GM23338 (cell line): ENCODE data around the gene MAN1B1. TPM values are rescaled to one million over a fixed set of nuclear protein-coding genes. Genes with fewer than 3 reads are reported as not detected.

Source experiments
- ATAC-seq: fragments of 200-7000 bp; cut with Tn5 transposase; 3 replicates; pipeline ENCODE4 v1.9.1; 2020
- DNase-seq: peaks from one replicate; pipeline ENCODE4 v3.0.0-alpha.2; 2015; ENCODE audit warnings: low spot score
- H2AFZ ChIP-seq: fragments of 200-600 bp; sonication (generic); 2 replicates; pipeline ENCODE4 v1.8.0; 2016; ENCODE audit warnings: antibody characterized with exemption, mild to moderate bottlenecking, moderate library complexity
- H3F3A ChIP-seq: fragments of 200-600 bp; sonication (generic); replicated peaks from 2 replicates; pipeline ENCODE4 v1.8.0; 2017; ENCODE audit warnings: antibody characterized with exemption, mixed run types, low read depth
- H3K27ac ChIP-seq: fragments of 200-600 bp; sonication (generic); 2 replicates; pipeline ENCODE4 v1.6.1; 2016; ENCODE audit warnings: low read depth
- H3K27me3 ChIP-seq: fragments of 200-600 bp; sonication (generic); 2 replicates; pipeline ENCODE4 v1.8.0; 2016; ENCODE audit warnings: mild to moderate bottlenecking, mixed run types, moderate library complexity; ENCODE audit not compliant: insufficient read depth
- H3K36me3 ChIP-seq: fragments of 200-600 bp; sonication (generic); 2 replicates; pipeline ENCODE4 v1.8.0; 2016; ENCODE audit warnings: mild to moderate bottlenecking; ENCODE audit not compliant: insufficient read depth
- H3K4me1 ChIP-seq: fragments of 200-600 bp; sonication (generic); 2 replicates; pipeline ENCODE4 v1.8.0; 2016; ENCODE audit warnings: mild to moderate bottlenecking, moderate library complexity; ENCODE audit not compliant: insufficient read depth
- H3K4me2 ChIP-seq: fragments of 200-600 bp; sonication (generic); 2 replicates; pipeline ENCODE4 v1.7.1; 2017; ENCODE audit warnings: mixed run types
- H3K4me3 ChIP-seq: fragments of 200-600 bp; sonication (generic); 2 replicates; pipeline ENCODE4 v1.6.1; 2016; ENCODE audit warnings: mixed run types
- H3K79me2 ChIP-seq: fragments of 200-600 bp; sonication (generic); replicated peaks from 2 replicates; pipeline ENCODE4 v1.8.0; 2017; ENCODE audit warnings: mild to moderate bottlenecking; ENCODE audit not compliant: insufficient read depth
- H3K9me2 ChIP-seq: fragments of 200-600 bp; sonication (generic); 2 replicates; pipeline ENCODE4 v1.8.0; 2017; ENCODE audit not compliant: insufficient read depth
- H4K20me1 ChIP-seq: fragments of 200-600 bp; sonication (generic); replicated peaks from 2 replicates; pipeline ENCODE4 v1.8.0; 2017; ENCODE audit warnings: mild to moderate bottlenecking; ENCODE audit not compliant: insufficient read depth
- H3K27ac Mint-ChIP-seq: 2 replicates; pipeline ENCODE4 v1.8.0; 2020; ENCODE audit warnings: inconsistent platforms, mild to moderate bottlenecking, moderate library complexity, mixed read lengths
- H3K27me3 Mint-ChIP-seq: 3 replicates; pipeline ENCODE4 v1.8.0; 2022; ENCODE audit warnings: low read depth, mild to moderate bottlenecking, moderate library complexity, mixed read lengths, inconsistent platforms; ENCODE audit not compliant: insufficient read depth, poor library complexity
- H3K36me3 Mint-ChIP-seq: 3 replicates; pipeline ENCODE4 v1.8.0; 2021; ENCODE audit warnings: low read depth, mild to moderate bottlenecking, inconsistent platforms, moderate library complexity, mixed read lengths
- H3K4me1 Mint-ChIP-seq: 3 replicates; pipeline ENCODE4 v1.8.0; 2020; ENCODE audit warnings: mild to moderate bottlenecking, inconsistent platforms, mixed read lengths
- H3K4me3 Mint-ChIP-seq: 3 replicates; pipeline ENCODE4 v1.8.0; 2021; ENCODE audit warnings: moderate library complexity, mild to moderate bottlenecking, inconsistent platforms, mixed read lengths
- H3K9me3 Mint-ChIP-seq: 3 replicates; pipeline ENCODE4 v1.8.0; 2020; ENCODE audit warnings: moderate library complexity, mild to moderate bottlenecking, inconsistent platforms, mixed read lengths
- CREB1 ChIP-seq: fragments of 250-450 bp; sonication (Bioruptor Pico); IDR thresholded peaks from 2 replicates; pipeline ENCODE4 v1.5.0; 2020; ENCODE audit warnings: low read depth, mild to moderate bottlenecking, moderate library complexity
- EZH2 ChIP-seq: fragments of 200-600 bp; sonication (generic); IDR thresholded peaks from one replicate; pipeline ENCODE4 v1.8.0; 2017; ENCODE audit warnings: antibody characterized with exemption, mild to moderate bottlenecking, low read depth; ENCODE audit not compliant: unreplicated experiment
- EZH2phosphoT487 ChIP-seq: fragments of 200-600 bp; sonication (generic); IDR thresholded peaks from one replicate; pipeline ENCODE4 v1.8.1; 2018; ENCODE audit warnings: antibody characterized with exemption; ENCODE audit not compliant: unreplicated experiment
- JUNB ChIP-seq: IDR thresholded peaks from one replicate; pipeline ENCODE4 v1.6.1; 2016; ENCODE audit warnings: antibody characterized with exemption; ENCODE audit not compliant: unreplicated experiment
- NANOG ChIP-seq: IDR thresholded peaks from 2 replicates; pipeline ENCODE4 v1.6.1; 2016; ENCODE audit warnings: antibody characterized with exemption, borderline replicate concordance
- POLR2AphosphoS5 ChIP-seq: IDR thresholded peaks from 2 replicates; pipeline ENCODE4 v1.6.1; 2016; ENCODE audit warnings: antibody characterized with exemption, low read depth
- STAT1 ChIP-seq: IDR thresholded peaks from one replicate; pipeline ENCODE4 v1.6.1; 2016; ENCODE audit warnings: antibody characterized with exemption; ENCODE audit not compliant: unreplicated experiment
- ZNF114 ChIP-seq: fragments of 250-450 bp; sonication (Bioruptor Pico); IDR thresholded peaks from 2 replicates; pipeline ENCODE4 v1.5.0; 2020; ENCODE audit warnings: mild to moderate bottlenecking, moderate library complexity
- ZNF331 ChIP-seq: fragments of 250-450 bp; sonication (Bioruptor Pico); IDR thresholded peaks from 2 replicates; pipeline ENCODE4 v1.5.0; 2020; ENCODE audit warnings: low read depth, mild to moderate bottlenecking, moderate library complexity
- polyA plus RNA-seq: library from polyadenylated mRNA; unstranded; fragments of >200 nt; fragmentation: Nextera tagmentation; extraction: Ambion mirVana; gene quantifications from 2 replicates; pipeline ENCODE4 v1.2.1, GENCODE V29; 2016
- total RNA-seq: library from RNA; depleted of rRNA; stranded (reverse); fragments of >200 nt; shearing (Covaris generic); gene quantifications from 2 replicates; pipeline ENCODE4 v1.2.3, GENCODE V29; 2014
- TF ChIP-seq, protein P1 (sequence below): IDR thresholded peaks from 2 replicates; pipeline ENCODE4 v1.6.1; 2016; ENCODE audit warnings: antibody characterized with exemption
- TF ChIP-seq, protein P2 (sequence below), 2 experiments: fragments of 200-600 bp in 1 of 2; sonication (generic) in 1 of 2; conservative IDR thresholded peaks; 2 replicates each; pipeline versions ENCODE4 v1.5.1 to v1.6.1; 2016 to 2017; ENCODE audit warnings: antibody characterized with exemption in 2 of 2, low read depth in 2 of 2, mild to moderate bottlenecking in 2 of 2, moderate library complexity in 1 of 2
- TF ChIP-seq, protein P3 (sequence below): IDR thresholded peaks from one replicate; pipeline ENCODE4 v1.6.1; 2018; ENCODE audit warnings: antibody characterized with exemption; ENCODE audit not compliant: unreplicated experiment

The MAN1B1 gene
- total and polyA plus RNA-seq, 2 experiments from 2014 or later = 15.7 to 39.9 TPM

DNA sequence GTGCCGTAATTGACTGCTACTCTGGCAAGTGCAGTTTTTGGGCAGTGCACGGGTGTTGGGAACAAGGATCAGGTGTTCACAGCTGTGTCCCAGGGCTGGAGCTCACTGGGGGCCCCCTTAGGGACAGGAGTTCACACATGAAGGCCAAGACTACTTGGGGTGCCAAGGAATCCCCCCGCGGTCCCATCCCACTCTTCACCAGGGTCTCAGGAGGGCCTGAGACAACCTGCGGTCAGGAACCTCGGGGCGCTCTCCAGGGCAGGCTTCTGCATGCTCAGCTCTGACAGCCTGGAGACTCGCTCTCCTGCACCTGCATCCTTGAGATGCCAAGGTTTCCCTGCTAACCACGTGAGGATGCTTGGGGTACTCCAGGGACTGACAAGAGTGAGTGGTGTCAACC lies 2.3 kb upstream of the MAN1B1 start (continued):
- TF ChIP-seq, protein P1, sequence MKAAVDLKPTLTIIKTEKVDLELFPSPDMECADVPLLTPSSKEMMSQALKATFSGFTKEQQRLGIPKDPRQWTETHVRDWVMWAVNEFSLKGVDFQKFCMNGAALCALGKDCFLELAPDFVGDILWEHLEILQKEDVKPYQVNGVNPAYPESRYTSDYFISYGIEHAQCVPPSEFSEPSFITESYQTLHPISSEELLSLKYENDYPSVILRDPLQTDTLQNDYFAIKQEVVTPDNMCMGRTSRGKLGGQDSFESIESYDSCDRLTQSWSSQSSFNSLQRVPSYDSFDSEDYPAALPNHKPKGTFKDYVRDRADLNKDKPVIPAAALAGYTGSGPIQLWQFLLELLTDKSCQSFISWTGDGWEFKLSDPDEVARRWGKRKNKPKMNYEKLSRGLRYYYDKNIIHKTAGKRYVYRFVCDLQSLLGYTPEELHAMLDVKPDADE = no peak
- TF ChIP-seq, protein P2, sequence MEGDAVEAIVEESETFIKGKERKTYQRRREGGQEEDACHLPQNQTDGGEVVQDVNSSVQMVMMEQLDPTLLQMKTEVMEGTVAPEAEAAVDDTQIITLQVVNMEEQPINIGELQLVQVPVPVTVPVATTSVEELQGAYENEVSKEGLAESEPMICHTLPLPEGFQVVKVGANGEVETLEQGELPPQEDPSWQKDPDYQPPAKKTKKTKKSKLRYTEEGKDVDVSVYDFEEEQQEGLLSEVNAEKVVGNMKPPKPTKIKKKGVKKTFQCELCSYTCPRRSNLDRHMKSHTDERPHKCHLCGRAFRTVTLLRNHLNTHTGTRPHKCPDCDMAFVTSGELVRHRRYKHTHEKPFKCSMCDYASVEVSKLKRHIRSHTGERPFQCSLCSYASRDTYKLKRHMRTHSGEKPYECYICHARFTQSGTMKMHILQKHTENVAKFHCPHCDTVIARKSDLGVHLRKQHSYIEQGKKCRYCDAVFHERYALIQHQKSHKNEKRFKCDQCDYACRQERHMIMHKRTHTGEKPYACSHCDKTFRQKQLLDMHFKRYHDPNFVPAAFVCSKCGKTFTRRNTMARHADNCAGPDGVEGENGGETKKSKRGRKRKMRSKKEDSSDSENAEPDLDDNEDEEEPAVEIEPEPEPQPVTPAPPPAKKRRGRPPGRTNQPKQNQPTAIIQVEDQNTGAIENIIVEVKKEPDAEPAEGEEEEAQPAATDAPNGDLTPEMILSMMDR (conservative IDR thresholded peaks at IDR 0.05; ENCODE audit: low read depth in 2 of 2) = no peak
- TF ChIP-seq ZNF114 = no peak
- TF ChIP-seq NANOG = no peak
- no peak for TF ChIP-seq POLR2AphosphoS5
- no peak for TF ChIP-seq JUNB
- no peak for TF ChIP-seq ZNF331
- no peak for TF ChIP-seq CREB1 (CRISPR knock-in tag)

DNA sequence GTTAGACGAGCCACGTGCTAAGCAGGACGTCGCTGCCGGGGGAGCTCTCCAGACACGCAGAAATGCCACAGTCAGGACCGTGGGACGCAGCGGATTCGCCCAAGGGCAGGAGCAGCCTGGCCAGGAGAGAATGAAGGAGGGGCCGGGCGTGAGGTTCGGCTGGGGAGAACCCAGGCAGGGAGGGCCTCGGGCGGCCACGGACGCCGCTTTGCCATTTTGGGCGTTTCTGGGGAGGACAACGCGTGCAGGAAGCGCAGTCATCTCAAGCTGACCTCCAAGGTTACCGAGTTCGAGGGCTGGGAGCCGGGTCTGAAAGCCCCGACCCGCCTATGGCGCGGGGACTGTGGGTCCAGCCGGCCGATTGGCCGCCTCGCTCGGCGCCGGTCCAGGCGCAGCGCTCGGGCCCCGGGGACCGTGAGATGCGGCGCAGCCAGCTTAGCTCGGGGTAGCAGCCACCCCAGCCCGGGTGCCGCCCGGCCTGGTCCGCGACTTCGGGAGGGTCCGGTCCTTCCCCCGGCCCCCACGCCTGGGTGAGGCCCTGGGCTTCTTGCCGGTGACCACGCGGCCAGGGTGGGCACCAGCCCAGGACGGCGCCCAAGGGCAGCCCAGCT lies 760 bp upstream of the MAN1B1 start:
- H3K27ac Mint-ChIP-seq = no peak overlapping the region; the same call in 1 of the 2 replicates
- peaks cover 15% of the 10 kb centered on the region for H3K4me1 Mint-ChIP-seq
- H3K36me3 Mint-ChIP-seq = peaks cover 8% of the 10 kb centered on the region; the same call in 1 of the 3 replicates
- H3K79me2 ChIP-seq = no peaks in the 10 kb centered on the region; the same call in 1 of the 2 replicates
- H3K9me3 Mint-ChIP-seq = peaks cover 4% of the 10 kb centered on the region; the same call in 1 of the 3 replicates
- peak overlapping the region; percentile 59 for H2AFZ ChIP-seq
- H3K9me2 ChIP-seq = no peaks in the 10 kb centered on the region
- H4K20me1 ChIP-seq = no peaks in the 10 kb centered on the region
- ATAC-seq (peak; percentile 46), DNase-seq (peak; percentile 46)
- peaks cover 5% of the 10 kb centered on the region; the same call in 1 of the 2 replicates for H3K27me3 ChIP-seq
- H3K27me3 Mint-ChIP-seq = peaks cover 26% of the 10 kb centered on the region
- H3K27ac ChIP-seq = no peak overlapping the region
- H3K4me2 ChIP-seq = peak overlapping the region; percentile 92
- TF ChIP-seq EZH2phosphoT487 (no peak), STAT1 (no peak), EZH2 (no peak), NANOG (no peak), POLR2AphosphoS5 (no peak), ZNF114 (no peak), ZNF331 (no peak), JUNB (no peak)
- TF ChIP-seq, protein P3, sequence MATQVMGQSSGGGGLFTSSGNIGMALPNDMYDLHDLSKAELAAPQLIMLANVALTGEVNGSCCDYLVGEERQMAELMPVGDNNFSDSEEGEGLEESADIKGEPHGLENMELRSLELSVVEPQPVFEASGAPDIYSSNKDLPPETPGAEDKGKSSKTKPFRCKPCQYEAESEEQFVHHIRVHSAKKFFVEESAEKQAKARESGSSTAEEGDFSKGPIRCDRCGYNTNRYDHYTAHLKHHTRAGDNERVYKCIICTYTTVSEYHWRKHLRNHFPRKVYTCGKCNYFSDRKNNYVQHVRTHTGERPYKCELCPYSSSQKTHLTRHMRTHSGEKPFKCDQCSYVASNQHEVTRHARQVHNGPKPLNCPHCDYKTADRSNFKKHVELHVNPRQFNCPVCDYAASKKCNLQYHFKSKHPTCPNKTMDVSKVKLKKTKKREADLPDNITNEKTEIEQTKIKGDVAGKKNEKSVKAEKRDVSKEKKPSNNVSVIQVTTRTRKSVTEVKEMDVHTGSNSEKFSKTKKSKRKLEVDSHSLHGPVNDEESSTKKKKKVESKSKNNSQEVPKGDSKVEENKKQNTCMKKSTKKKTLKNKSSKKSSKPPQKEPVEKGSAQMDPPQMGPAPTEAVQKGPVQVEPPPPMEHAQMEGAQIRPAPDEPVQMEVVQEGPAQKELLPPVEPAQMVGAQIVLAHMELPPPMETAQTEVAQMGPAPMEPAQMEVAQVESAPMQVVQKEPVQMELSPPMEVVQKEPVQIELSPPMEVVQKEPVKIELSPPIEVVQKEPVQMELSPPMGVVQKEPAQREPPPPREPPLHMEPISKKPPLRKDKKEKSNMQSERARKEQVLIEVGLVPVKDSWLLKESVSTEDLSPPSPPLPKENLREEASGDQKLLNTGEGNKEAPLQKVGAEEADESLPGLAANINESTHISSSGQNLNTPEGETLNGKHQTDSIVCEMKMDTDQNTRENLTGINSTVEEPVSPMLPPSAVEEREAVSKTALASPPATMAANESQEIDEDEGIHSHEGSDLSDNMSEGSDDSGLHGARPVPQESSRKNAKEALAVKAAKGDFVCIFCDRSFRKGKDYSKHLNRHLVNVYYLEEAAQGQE = no peak
- TF ChIP-seq, protein P1 = no peak
- H3K4me3 Mint-ChIP-seq = peak overlapping the region; percentile 90
- H3F3A ChIP-seq = peaks cover 20% of the 10 kb centered on the region
- H3K4me1 ChIP-seq = peaks cover 9% of the 10 kb centered on the region
- peak overlapping the region; percentile 93 for H3K4me3 ChIP-seq
- H3K36me3 ChIP-seq = no peaks in the 10 kb centered on the region
